Type B pancreatic cell (in vitro differentiated cells): ENCODE results near the gene FN3KRP. TPM values are rescaled to one million over a fixed set of nuclear protein-coding genes. Genes with fewer than 3 reads are reported as not detected.

ENCODE experiments used
- DNase-seq: peaks from one replicate; pipeline ENCODE4 v3.0.0; 2021; ENCODE audit warnings: mixed read lengths; ENCODE audit not compliant: unreplicated experiment; ENCODE audit errors: extremely low spot score
- H3K27ac Mint-ChIP-seq: 2 replicates; pipeline ENCODE4 v1.8.0; 2021; ENCODE audit warnings: mild to moderate bottlenecking, mixed read lengths
- H3K27me3 Mint-ChIP-seq: 2 replicates; pipeline ENCODE4 v1.8.0; 2021; ENCODE audit warnings: mixed read lengths
- H3K36me3 Mint-ChIP-seq: 2 replicates; pipeline ENCODE4 v1.8.0; 2021; ENCODE audit warnings: mixed read lengths
- H3K4me1 Mint-ChIP-seq: one replicate; pipeline ENCODE4 v1.8.0; 2021; ENCODE audit warnings: mixed read lengths; ENCODE audit not compliant: unreplicated experiment
- H3K4me3 Mint-ChIP-seq: 2 replicates; pipeline ENCODE4 v1.8.0; 2021; ENCODE audit warnings: mild to moderate bottlenecking, mixed read lengths
- H3K9me3 Mint-ChIP-seq: 2 replicates; pipeline ENCODE4 v1.8.0; 2021; ENCODE audit warnings: mixed read lengths
- CTCF ChIP-seq: fragments of 200-600 bp; sonication (generic); conservative IDR thresholded peaks from 2 replicates; pipeline ENCODE4 v1.5.0; 2021; ENCODE audit warnings: antibody characterized with exemption, mild to moderate bottlenecking
- total RNA-seq: library from RNA; stranded (reverse); gene quantifications from 2 replicates; pipeline ENCODE4 v1.2.1, GENCODE V29; 2021; ENCODE audit warnings: low replicate concordance

Gene FN3KRP
- total RNA-seq, 1 donor from 2014 or later: 36.5 TPM

GRCh38 chr17:82696916-82697807 is 19.3 kb upstream of the FN3KRP start:
- no peak overlapping the region for H3K27ac Mint-ChIP-seq
- H3K9me3 Mint-ChIP-seq: peaks cover 7% of the 10 kb centered on the region
- TF ChIP-seq CTCF: no peak
- H3K36me3 Mint-ChIP-seq: peaks cover 10% of the 10 kb centered on the region
- peaks cover 15% of the 10 kb centered on the region for H3K27me3 Mint-ChIP-seq
- peaks cover 5% of the 10 kb centered on the region for H3K4me1 Mint-ChIP-seq
- DNase-seq: no peak
- H3K4me3 Mint-ChIP-seq: peak overlapping the region; percentile 72

GRCh38 chr17:82697808-82698064 is 18.8 kb upstream of the FN3KRP start:
- Mint-ChIP-seq H3K27me3 (peaks cover 15% of the 10 kb centered on the region), H3K4me3 (peak overlapping the region; percentile 72), H3K36me3 (peaks cover 10% of the 10 kb centered on the region), H3K9me3 (peaks cover 7% of the 10 kb centered on the region), H3K27ac (no peak overlapping the region), H3K4me1 (peaks cover 5% of the 10 kb centered on the region)
- TF ChIP-seq CTCF: no peak
- DNase-seq: no peak

GRCh38 chr17:82698065-82698973 is 18.2 kb upstream of the FN3KRP start, which contains the start of gene RAB40B:
RAB40B (minus strand) TSS chr17:82698698; CDS start chr17:82698596, 102 bp downstream.
- H3K4me3 Mint-ChIP-seq: peak within 1 kb of the TSS; percentile 93
- peaks cover 7% of the 10 kb centered on the region for H3K9me3 Mint-ChIP-seq
- peaks cover 9% of the 10 kb centered on the region for H3K36me3 Mint-ChIP-seq
- peaks cover 15% of the 10 kb centered on the region for H3K27me3 Mint-ChIP-seq
- TF ChIP-seq CTCF: no peak
- peak within 1 kb of the TSS; percentile 36 for H3K27ac Mint-ChIP-seq
- H3K4me1 Mint-ChIP-seq: peaks cover 3% of the 10 kb centered on the region
- DNase-seq: peak; percentile 99

- TF ChIP-seq CTCF: no peak
- Mint-ChIP-seq H3K9me3 (peaks cover 7% of the 10 kb centered on the region), H3K36me3 (peaks cover 6% of the 10 kb centered on the region), H3K27me3 (peaks cover 15% of the 10 kb centered on the region), H3K27ac (peak overlapping the region; percentile 36), H3K4me3 (peak overlapping the region; percentile 93), H3K4me1 (no peaks in the 10 kb centered on the region)
- DNase-seq: no peak
These were observed 17.5 kb upstream of the FN3KRP start for GRCh38 chr17:82698974-82699442.

- Mint-ChIP-seq H3K27ac (no peak overlapping the region), H3K27me3 (peaks cover 15% of the 10 kb centered on the region), H3K4me1 (no peaks in the 10 kb centered on the region), H3K9me3 (peaks cover 4% of the 10 kb centered on the region), H3K4me3 (peak overlapping the region; percentile 93), H3K36me3 (peaks cover 4% of the 10 kb centered on the region)
- no peak for DNase-seq
- TF ChIP-seq CTCF: no peak
These were observed 17.0 kb upstream of the FN3KRP start for GRCh38 chr17:82699551-82699950.
